NOMO-1 (cell line): ENCODE data around the gene VAPB.
A peak's percentile ranks its signal among the peaks of the same experiment; 100 is the strongest.

Experiments
- DNase-seq, 2 experiments: peaks; one replicate each; lab custom pipeline; 2025; ENCODE audit not compliant: unreplicated experiment in 2 of 2; lab: John Stamatoyannopoulos, UW

VAPB gene

GRCh38 chr20:58433759-58434158 lies 44.7 kb downstream of the VAPB start:
- DNase-seq = no peak

- DNase-seq = no peak
Measured at GRCh38 chr20:58434326-58434725, 45.3 kb downstream of the VAPB start.

GRCh38 chr20:58435237-58435636 lies 46.2 kb downstream of the VAPB start:
- DNase-seq = no peak

- DNase-seq = no peak
Measured at GRCh38 chr20:58436868-58437645, 48.0 kb downstream of the VAPB start.

- no peak for DNase-seq
Measured at GRCh38 chr20:58438970-58439808, 50.2 kb downstream of the VAPB start.

- no peak for DNase-seq
Measured at GRCh38 chr20:58440021-58440767, 51.2 kb downstream of the VAPB start.

GRCh38 chr20:58441723-58442122 lies 52.7 kb downstream of the VAPB start:
- no peak for DNase-seq

- no peak for DNase-seq
Measured at GRCh38 chr20:58444746-58445255, 55.8 kb downstream of the VAPB start.

- DNase-seq = no peak
Measured at GRCh38 chr20:58446264-58446959, 57.4 kb downstream of the VAPB start.

GRCh38 chr20:58446960-58447265 lies 57.9 kb downstream of the VAPB start:
- DNase-seq = no peak

GRCh38 chr20:58447511-58448391 lies 58.7 kb downstream of the VAPB start:
- peak in 1 of 2 experiments; percentile 30 for DNase-seq

- no peak for DNase-seq
Measured at GRCh38 chr20:58448958-58449357, 59.9 kb downstream of the VAPB start.

- DNase-seq = no peak
Measured at GRCh38 chr20:58449681-58450221, 60.7 kb downstream of the VAPB start.

GRCh38 chr20:58450254-58450653 lies 61.2 kb downstream of the VAPB start:
- DNase-seq = peak; percentile 8 to 47

- DNase-seq = no peak
Measured at GRCh38 chr20:58452667-58453255, 63.7 kb downstream of the VAPB start.

- no peak for DNase-seq
Measured at GRCh38 chr20:58453391-58453790, 64.4 kb downstream of the VAPB start.

- DNase-seq = no peak
Measured at GRCh38 chr20:58454460-58454859, 65.4 kb downstream of the VAPB start.

- DNase-seq = no peak
Measured at GRCh38 chr20:58457083-58457695, 68.2 kb downstream of the VAPB start.
